Panc1 (cell line): ENCODE results near the gene MED7. TPM values are rescaled to one million over a fixed set of nuclear protein-coding genes. Genes with fewer than 3 reads are reported as not detected.

Experiments
- ATAC-seq: fragments of 200-7000 bp; cut with Tn5 transposase; 2 replicates; pipeline ENCODE4 v1.9.1; 2020; ENCODE audit warnings: mild to moderate bottlenecking, moderate library complexity
- BruUV-seq: library from RNA; stranded (reverse); fragments of 400-500 nt; replicated peaks from 2 replicates; lab custom pipeline; 2021; lab: Mats Ljungman, UMichigan
- CTCF ChIA-PET: fragments of 300-600 bp; sonication (Branson Sonifier 250); formaldehyde crosslinking; loops from one replicate; lab custom pipeline; 2022; ENCODE audit warnings: antibody characterized with exemption; lab: Charles Lee
- POLR2A ChIA-PET: fragments of 300-600 bp; sonication (Branson Sonifier 250); formaldehyde crosslinking; loops from one replicate; lab custom pipeline; 2022; ENCODE audit warnings: antibody characterized with exemption; lab: Charles Lee
- DNase-seq: peaks from one replicate; pipeline ENCODE4 v3.0.0-alpha.2; 2010; ENCODE audit warnings: low read depth, low spot score
- H3K27ac ChIP-seq: 2 replicates; pipeline ENCODE4 v1.5.1; 2011; ENCODE audit warnings: mild to moderate bottlenecking, low read length, inconsistent platforms
- H3K27me3 ChIP-seq: fragments of 200-500 bp; sonication (Bioruptor generic); 2 replicates; pipeline ENCODE4 v1.6.0; 2014; ENCODE audit warnings: low read length, inconsistent platforms; ENCODE audit not compliant: control insufficient read depth, insufficient read depth
- H3K36me3 ChIP-seq: fragments of 200-500 bp; sonication (Bioruptor generic); 2 replicates; pipeline ENCODE4 v1.5.1; 2014; ENCODE audit warnings: inconsistent platforms, mild to moderate bottlenecking, low read length, moderate library complexity; ENCODE audit not compliant: control insufficient read depth, insufficient read depth
- H3K4me1 ChIP-seq: 2 replicates; pipeline ENCODE4 v1.5.1; 2011; ENCODE audit warnings: inconsistent platforms, mild to moderate bottlenecking, low read length, moderate library complexity; ENCODE audit not compliant: control insufficient read depth, insufficient read depth
- H3K4me3 ChIP-seq, 2 experiments: 2 replicates each; pipeline ENCODE4 v1.5.1; 2011 to 2012; ENCODE audit warnings: low read depth in 2 of 2, low read length in 2 of 2, mild to moderate bottlenecking in 2 of 2, inconsistent platforms in 1 of 2, moderate library complexity in 1 of 2
- H3K9me3 ChIP-seq: fragments of 200-500 bp; sonication (Bioruptor generic); 2 replicates; pipeline ENCODE4 v1.5.1; 2014; ENCODE audit warnings: low read depth, mild to moderate bottlenecking, inconsistent platforms, low read length, moderate library complexity; ENCODE audit not compliant: control insufficient read depth, insufficient read depth
- CTCF ChIP-seq: fragments of 450-650 bp; IDR thresholded peaks from 2 replicates; pipeline ENCODE4 v1.5.1; 2017; ENCODE audit warnings: mild to moderate bottlenecking
- POLR2AphosphoS5 ChIP-seq: IDR thresholded peaks from 2 replicates; pipeline ENCODE4 v1.6.1; 2012; ENCODE audit warnings: mild to moderate bottlenecking, low read depth, low read length, moderate library complexity
- REST ChIP-seq, 2 experiments: IDR thresholded peaks; 2 replicates each; pipeline ENCODE4 v1.6.1; 2011 to 2012; ENCODE audit warnings: low read depth in 2 of 2, control low read depth in 1 of 2, low read length in 1 of 2, mild to moderate bottlenecking in 1 of 2, moderate library complexity in 1 of 2; ENCODE audit not compliant: insufficient read depth in 1 of 2
- SIN3A ChIP-seq: IDR thresholded peaks from 2 replicates; pipeline ENCODE4 v1.6.1; 2012; ENCODE audit warnings: low read depth, mild to moderate bottlenecking, low read length, moderate library complexity, borderline replicate concordance; ENCODE audit not compliant: insufficient read depth
- TCF7L2 ChIP-seq: IDR thresholded peaks from 2 replicates; pipeline ENCODE4 v1.6.1; 2011; ENCODE audit warnings: mild to moderate bottlenecking, low read depth, low read length, inconsistent platforms
- in situ Hi-C: cut with HindIII; loops from 2 replicates; pipeline ENCODE4 v1.10.0; 2016; ENCODE audit warnings: low sequenced_read_pairs, low pct_unique_long_range_greater_than_20kb
- intact Hi-C: fragments of 100-400 bp; cut with micrococcal nuclease; formaldehyde crosslinking; loops from one replicate; pipeline ENCODE4 v1.10.0; 2022; ENCODE audit not compliant: unreplicated experiment
- total RNA-seq: library from RNA; stranded (reverse); gene quantifications from one replicate; pipeline ENCODE4 v1.2.1, GENCODE V29; 2021; ENCODE audit not compliant: unreplicated experiment

MED7 gene
- total RNA-seq, 1 experiment from 2014 or later: 9.9 TPM

GRCh38 chr5:157188270-157188669 lies 45.6 kb upstream of the MED7 start:
- Histone ChIP-seq H3K4me3 (no peak overlapping the region), H3K27ac (no peak overlapping the region), H3K4me1 (no peaks in the 10 kb centered on the region), H3K9me3 (no peaks in the 10 kb centered on the region), H3K27me3 (peaks cover 2% of the 10 kb centered on the region; the same call in 1 of the 2 replicates), H3K36me3 (no peaks in the 10 kb centered on the region)
- BruUV-seq: no TSS peak
- POLR2A ChIA-PET: no interaction called here
- CTCF ChIA-PET: no interaction called here
- no peak for ATAC-seq
- intact Hi-C loops (no loop called here), in situ Hi-C loops (no loop called here)
- DNase-seq: no peak
- no peak for TF ChIP-seq CTCF
- no peak for TF ChIP-seq SIN3A
- TF ChIP-seq POLR2AphosphoS5: no peak
- TF ChIP-seq REST (IDR thresholded peaks at IDR 0.05; ENCODE audit: insufficient read depth in 1 of 2, low read depth in 2 of 2, low read length in 1 of 2): no peak
- TF ChIP-seq TCF7L2: no peak

GRCh38 chr5:157187046-157187754 lies 44.5 kb upstream of the MED7 start:
- POLR2A ChIA-PET: no interaction called here
- H3K36me3 ChIP-seq: no peaks in the 10 kb centered on the region
- TF ChIP-seq TCF7L2 (no peak), POLR2AphosphoS5 (no peak), CTCF (no peak), SIN3A (no peak), REST (IDR thresholded peaks at IDR 0.05; ENCODE audit: insufficient read depth in 1 of 2, low read depth in 2 of 2, low read length in 1 of 2) (no peak)
- DNase-seq: no peak
- intact Hi-C loops (no loop called here), in situ Hi-C loops (no loop called here)
- CTCF ChIA-PET: no interaction called here
- H3K4me1 ChIP-seq: no peaks in the 10 kb centered on the region
- no peak for ATAC-seq
- H3K4me3 ChIP-seq: no peak overlapping the region
- H3K9me3 ChIP-seq: no peaks in the 10 kb centered on the region
- no peak overlapping the region for H3K27ac ChIP-seq
- no peaks in the 10 kb centered on the region; the same call in 1 of the 2 replicates for H3K27me3 ChIP-seq
- no TSS peak for BruUV-seq
